ENCODE measurements around the gene SFRP4.
"Not testable (repeated sequence)": the region's sequence is repeated elsewhere in the genome, so short reads cannot be mapped to it uniquely, and the experiment has no call there.

SFRP4 gene

DNA sequence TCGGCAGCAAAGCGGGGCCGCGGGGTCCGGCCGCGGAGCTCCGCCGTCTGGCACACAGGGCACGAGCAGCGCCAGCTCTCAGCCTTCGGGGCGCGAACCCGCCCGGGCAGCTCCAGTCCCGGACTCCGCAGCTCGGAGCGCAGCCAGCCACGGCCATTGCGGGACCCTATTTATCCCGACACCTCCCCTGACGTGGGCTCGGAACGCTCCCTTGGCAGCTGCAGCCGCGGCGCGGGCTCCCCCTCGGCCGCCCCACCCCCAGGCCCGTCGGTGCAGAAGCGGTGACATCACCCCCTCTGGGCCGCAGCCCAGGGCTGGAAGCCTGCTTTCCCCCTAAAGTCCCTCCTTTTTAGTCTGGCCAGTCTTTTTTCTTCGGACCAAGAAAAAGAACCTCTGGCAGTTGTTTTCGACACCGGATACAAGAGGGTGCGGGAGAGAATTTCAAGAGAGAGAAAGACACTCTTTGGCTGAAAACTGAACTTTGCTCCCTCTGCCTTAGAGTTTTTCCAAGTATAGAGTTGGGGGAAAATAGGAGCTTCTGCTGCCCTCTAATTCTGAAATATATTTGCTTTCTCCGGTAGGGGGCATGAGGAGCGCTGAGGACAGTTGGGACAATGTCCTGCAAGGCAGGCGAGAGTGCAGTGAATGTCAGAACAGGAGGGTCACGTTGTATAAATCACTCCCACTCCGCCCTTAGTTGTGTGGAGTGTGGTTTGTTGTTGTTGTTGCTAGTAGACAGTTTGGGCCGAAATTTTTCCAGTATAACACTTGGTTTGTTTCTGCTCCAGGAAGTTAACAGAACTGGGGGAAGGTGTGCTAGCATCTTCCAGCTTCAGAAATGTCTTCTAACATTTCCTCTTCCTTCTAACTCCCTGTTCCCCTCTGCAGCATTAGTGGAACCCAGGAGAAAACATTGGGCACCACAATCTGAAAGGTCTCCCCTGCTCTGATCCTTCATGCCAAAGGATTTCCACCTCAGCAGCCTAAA lies at the start of gene SFRP4:
Gene SFRP4 (minus strand): TSS at position 145 of the 988 bp plus-strand sequence. CDS start 280 bp downstream, outside the sequence.
- FAIRE-seq, result no peak

DNA sequence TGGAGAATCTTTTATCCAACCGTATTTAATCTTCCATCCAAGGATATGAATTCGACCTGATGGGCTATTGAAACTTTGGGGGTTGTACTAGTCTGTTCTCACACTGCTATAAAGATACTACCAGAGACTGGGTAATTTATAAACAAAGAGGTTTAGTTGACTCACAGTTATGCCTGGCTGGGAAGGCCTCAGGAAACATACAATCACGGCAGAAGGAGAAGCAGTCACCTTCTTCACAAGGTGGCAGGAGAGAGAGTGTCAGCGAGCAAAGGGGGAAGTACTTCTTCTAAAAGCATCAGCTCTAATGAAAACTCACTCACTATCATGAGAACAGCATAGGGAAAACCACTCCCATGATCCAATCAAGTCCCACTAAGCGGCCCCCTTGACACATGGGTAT lies 47.6 kb upstream of the SFRP4 start:
- FAIRE-seq, result no peak

DNA sequence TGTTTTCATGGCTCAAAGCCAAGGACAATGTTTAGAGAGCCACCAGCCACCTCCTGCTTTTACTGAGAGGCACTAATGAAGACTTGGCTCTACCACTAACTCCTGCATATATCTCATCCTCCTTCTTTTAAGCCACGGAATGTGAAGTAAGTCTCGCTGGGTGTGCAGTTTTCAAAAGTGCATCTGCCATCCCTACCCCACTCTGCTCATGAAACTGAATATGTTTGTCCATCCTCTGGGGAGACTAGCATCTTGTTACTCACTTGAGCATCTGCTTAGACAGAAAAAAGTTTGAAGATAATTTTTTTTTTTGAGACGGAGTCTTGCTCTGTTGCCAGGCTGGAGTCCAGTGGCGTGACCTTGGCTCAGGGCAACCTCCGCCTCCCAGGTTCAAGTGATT lies 44.6 kb upstream of the SFRP4 start:
- no peak for FAIRE-seq

DNA sequence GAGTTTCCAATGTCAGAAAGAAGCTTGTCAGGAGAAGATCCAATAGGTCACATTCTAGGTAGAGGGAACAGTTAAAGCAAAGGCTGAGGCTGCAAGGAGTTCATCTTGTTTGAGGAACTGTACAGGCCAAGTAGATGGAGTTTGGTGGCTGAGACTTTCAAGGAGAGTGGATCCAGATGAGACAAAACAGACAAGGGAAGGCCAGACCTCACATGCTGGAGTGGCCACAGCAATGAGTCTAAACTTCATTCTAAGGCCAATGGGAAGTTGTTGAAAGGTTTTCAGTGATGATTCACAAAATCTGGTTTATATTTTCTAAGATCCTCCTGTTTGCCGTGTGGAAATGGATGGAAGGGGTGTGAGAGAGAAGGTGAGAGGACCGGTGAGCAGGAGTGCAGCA lies 43.9 kb upstream of the SFRP4 start:
- no peak for FAIRE-seq

DNA sequence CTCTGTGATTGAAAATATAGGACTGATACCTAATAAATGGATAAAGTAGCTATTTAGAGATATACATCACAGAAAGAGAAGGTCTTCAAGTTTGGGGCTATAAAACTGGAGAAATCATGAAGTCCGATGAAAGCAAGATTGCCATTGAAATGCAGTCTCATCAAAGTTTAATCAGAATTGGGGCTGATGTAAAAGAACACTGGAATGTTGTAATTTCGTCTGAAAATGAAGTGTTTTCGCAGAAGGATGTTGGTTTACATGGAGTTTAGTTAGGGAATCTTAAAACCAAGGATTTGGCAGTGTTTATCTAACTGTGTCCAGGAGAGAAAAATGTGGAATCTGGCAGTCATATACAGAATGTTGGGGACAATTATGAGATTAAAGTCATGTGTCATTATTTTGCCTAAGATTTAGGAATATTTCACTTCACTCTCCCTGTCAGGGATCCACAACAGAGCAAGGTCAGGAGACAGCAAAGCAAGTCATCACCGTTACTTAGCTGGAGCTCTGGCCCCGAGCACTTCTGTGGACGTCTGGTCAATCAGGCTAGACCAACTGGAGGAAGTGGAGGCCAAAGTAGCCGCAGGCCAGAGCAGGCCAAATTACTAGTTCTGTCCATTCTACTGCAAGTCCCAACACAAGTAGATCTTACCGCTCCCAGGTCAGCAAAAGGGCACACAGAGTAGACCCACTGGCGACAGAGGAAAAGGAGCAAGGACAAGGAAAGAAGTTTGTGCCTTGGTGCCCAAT lies 40.8 kb upstream of the SFRP4 start:
- FAIRE-seq, result no peak

DNA sequence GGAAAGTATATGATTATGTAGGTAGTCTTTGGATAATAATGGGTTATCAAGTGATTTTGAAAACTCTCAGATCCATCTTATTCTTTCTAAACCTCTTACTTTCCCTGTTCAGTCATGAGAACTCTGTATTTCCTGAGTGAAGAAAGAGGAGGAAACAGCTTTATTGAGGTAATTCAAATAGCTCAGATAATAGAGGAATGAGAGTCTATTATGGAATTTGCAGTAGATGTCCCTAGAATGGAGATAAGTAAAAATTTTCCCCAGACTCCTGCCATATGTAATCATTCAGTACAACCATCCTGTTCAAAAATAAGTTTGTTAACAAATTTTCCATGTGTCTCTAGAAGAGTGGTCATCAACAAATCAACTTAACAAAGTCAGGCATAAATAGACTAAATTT lies 40.2 kb upstream of the SFRP4 start:
- FAIRE-seq, result no peak

DNA sequence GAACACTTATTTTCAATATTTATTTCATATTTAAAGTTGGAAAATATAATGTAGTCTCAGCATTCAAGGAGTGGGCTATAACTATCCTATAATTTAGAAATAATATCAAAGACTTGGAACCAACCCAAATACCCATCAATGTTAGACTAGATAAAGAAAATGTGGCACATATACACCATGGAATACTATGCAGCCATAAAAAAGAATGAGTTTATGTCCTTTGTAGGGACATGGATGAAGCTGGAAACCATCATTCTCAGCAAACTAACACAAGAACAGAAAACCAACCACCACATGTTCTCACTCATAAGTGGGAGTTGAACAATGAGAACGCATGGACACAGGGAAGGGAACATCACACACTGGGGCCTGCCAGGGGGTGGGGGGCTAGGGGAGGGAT lies 37.6 kb upstream of the SFRP4 start:
- FAIRE-seq, result not testable (repeated sequence)

DNA sequence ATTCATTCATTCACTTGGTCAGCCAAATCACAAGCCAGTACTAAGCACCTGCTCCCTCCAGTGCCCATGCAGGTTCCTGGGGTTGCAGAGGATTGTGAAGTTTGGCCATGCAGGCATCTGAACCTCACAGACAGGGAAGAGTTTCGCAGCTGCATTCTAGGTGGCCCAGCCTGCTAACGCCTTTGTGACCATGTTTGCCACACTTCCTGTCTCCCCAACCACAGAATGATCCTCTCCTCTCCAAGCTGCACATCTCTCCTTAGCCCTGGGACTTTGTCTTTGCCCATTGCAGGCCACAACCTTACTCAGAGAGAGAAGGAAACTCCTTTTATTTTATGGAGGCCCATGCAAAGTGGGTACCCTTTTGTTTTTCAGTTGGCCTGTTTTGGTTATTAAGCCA lies 35.6 kb upstream of the SFRP4 start:
- no peak for FAIRE-seq

DNA sequence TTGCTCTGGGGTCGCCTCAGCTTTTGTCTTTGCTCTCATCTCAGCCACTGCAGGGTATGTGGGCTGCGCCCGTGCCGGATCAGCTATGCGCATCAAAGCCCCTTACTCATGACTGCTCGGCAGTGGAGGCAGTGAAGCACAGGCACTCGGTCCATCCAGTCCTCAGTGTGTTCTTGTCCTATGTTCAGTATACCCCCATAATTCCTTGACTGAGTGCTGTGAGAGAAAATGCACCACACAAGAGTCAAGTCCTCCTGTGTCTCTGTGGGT lies 31.3 kb upstream of the SFRP4 start:
- no peak for FAIRE-seq

DNA sequence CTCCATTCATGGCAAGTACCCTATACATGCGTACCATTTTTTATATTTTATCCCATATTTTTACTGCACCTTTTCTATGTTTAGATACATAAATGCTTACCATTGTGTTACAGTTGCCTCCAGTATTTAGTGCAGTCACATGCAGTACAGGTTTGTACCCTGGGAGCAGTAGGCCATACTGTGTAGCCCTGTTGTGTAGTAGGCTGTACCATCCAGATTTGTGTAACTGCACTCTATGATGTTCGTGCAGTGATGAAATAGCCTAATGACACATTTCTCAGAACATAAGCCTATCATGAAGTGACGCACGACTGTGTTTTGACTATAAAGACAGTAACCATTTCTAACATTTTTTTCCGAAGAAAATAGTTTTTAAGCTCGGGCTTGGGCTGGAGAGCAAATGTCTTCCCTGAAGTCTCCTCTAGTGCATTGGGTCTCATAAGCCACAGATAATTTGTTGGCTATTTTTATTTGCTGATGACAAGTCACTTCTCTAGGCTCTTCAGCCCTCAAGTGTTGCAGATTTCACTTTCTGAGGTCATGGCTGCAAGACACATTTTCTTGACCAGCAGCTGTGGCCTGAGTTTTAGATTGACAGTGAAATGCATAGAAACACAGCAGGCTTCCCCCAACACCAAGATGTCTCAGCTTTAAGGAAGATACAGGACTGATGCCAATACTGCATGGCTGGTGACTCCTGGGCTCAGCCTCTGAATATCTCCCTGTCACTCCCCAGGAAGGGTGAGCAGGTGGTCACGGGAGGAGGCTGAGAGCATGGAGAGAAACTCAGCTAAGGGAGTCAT lies 30.7 kb upstream of the SFRP4 start:
- no peak for FAIRE-seq

DNA sequence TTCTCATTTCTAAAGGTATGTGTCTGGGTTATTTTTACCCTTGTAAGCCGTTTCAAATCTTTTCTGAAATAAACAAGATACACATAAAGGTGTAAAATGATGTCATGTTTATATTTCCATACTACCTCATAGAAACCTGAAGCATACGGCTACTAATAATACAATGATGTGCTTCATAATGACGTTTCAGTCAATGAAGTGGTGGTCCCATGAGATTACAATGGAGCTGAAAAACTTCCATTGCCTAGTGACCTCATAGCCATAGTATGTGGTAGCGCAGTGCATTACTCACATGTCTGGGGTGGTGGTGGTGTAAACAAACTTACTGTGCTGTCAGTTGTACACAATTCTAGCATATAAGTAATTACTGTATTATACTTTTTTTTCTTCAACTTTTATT lies 28.7 kb upstream of the SFRP4 start:
- no peak for FAIRE-seq

DNA sequence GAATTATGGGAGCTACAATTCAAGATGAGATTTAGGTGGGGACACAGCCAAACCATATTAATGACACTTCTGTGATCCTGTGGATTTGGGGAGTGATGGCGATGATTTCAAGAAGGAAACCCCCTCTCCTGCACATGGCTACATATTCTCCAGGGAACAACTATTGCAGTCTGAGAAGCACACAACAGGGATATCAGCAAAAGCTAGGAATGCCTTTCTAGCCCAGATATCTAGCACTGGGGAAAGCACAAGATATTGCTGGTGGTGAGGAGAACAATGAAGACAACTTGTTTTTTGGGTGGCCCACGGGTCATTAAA lies 28.1 kb upstream of the SFRP4 start:
- no peak for FAIRE-seq

DNA sequence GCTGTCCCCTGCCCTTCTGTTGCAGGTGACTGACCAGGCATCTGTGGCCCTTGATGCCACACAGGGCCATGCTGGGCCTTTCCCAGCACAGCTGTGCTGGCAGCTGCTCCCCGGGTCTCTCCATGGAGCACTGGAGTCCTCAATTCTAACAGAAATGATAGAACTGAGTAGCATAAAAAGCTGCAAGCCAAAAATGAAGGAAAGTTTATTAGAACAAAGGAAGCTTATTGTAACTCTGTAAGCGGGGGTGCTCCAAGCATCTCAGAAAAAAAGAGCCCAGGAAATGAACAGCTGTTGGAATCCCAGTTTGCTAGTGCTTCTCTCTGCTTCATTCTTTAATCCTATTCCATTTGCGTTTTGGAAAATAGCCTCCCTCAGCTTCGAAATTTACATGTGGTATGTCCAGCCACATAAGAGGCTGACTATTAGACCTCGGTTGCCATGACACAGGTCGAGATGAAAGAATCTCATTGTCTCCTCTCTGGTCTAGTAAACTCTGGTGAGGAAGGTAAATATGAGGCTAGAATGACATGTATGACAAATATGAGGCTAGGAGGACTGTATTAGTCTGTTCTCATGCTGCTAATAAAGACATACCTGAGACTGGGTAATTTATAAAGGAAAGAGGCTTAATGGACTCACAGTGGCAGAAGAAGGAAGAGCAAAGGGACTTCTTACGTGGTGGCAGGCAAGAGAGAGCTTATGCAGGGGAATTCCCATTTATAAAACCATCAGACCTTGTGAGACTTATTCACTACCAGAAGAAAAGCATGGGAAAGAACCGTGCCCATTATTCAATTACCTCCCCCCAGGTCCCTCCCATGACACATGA lies 27.5 kb upstream of the SFRP4 start:
- FAIRE-seq, result no peak

DNA sequence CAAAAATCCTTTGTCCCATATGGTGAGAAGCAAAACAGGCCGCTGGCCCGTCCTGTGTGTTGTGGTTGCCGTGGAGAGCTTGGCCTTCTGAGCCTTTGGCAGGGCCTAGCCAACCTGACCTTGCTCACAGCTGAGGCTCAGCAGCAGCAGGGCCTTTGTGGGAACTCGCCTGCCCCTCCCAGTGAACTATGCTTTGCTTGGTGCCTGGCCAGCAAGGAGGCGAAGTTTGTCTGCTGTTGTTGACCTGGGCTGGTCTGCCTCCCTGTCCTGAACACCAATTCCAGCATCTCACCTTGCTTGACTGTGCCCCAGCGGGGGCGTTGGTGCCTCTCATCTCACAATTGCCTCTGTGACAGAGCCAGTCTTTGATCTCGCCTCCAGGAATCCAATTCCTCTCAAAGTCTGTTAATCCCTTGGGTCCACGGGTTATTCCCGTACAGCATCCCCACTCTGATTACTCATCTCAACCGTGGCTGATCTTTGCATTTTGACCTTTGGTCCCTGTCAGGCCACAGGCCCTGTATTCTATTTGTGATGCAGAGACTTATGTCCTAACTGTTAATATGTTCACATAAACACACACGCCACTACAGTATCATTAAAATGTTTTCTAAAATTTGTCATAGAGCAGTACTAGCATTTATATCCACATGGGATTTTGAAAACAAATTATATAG lies 26.5 kb upstream of the SFRP4 start:
- FAIRE-seq, result no peak

DNA sequence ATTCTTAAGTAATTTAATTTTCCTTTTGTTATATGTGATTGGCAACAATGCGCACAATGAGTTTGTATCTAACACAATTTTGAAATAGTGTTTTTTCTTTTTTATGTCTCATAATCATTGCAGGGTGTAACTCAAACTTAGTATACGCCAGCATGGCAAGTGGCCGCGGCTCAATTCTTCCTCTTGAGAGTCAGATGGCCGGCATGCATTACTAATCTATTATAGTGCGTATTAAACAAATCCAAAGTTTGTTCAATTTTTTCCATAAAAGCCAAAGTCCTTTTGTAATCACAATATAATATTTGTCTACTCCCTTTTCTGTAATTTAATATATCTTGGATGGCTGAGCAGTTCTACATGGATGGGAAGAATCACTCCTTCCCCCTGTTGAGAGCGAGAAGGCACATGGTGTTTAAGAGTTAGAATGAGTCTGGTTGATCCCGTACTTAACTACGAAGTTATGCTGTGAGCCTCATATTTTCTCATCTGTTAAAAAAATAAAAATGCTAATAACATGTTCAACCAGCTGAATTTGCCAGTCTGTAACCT lies 16.5 kb upstream of the SFRP4 start:
- FAIRE-seq, result no peak

DNA sequence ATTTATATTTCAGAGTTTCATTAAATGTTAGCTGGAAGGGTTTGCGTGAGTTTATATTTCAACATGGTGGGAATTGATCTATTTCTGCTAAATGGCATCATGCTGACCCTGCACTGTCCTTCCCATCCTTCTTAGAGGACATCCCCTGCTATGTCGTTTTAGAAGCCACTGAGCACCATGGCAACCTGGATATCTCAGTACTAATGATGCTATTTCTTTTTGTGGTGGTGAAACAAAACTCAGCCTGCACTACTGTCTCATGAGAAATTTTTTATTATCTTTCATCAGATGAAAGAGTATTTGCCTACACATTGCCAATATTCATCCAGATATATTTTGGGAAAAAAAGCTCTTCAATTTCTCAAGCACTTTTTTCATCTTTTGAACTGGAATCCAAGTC lies 15.9 kb upstream of the SFRP4 start:
- FAIRE-seq, result no peak

DNA sequence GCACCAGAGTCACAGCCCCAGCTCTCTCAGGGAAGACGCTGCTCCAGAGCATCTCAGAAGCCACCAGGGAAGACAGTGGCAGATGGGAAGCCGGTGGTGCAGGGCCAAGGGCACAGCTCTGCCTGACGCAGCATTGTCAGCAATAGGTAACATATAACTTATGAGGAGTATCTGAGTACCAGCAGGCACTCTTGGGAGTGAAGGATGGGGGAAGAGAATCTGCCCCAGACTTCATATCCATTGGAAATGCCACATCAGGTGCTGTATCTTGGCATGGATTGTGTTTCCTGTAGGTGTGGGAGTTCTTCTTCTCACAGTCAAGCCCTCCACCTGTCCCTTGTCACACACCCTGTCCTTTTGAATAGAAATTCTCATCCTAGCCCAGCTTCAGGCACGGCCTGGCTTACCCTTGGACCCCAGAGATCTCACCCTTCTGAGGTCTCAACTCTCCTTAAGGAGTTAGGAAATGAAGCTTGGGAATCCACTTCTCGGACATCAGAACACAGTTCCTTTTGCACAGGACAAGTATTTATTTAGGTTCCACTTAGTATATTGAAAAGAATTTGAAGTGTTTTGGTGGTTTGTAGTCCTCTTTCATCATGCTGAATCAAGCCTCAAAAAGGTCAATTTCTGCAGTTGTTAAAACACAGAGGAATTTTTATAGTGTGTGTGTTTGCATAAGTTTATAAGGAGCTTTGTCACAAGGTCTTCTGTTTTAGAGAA lies 13.8 kb upstream of the SFRP4 start:
- no peak for FAIRE-seq

DNA sequence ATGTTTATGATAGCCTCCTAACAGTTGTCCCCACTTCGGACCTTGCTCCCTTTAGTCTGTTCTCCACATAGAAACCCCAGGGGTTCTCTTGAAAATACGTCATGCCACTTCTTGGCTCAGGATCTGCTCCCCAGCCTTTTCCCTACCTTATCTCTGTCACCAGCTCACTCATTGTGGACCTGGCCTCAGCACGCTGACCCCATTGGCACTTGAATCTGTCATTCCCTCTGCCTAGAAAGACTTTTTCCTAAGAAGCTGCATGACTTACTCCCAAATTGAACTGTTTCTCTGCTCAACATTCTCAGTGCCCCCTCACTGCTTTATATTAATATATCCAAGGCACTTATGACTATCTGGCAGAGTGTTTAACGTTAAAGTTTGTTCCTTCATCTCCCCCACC lies 12.3 kb upstream of the SFRP4 start:
- FAIRE-seq, result no peak

DNA sequence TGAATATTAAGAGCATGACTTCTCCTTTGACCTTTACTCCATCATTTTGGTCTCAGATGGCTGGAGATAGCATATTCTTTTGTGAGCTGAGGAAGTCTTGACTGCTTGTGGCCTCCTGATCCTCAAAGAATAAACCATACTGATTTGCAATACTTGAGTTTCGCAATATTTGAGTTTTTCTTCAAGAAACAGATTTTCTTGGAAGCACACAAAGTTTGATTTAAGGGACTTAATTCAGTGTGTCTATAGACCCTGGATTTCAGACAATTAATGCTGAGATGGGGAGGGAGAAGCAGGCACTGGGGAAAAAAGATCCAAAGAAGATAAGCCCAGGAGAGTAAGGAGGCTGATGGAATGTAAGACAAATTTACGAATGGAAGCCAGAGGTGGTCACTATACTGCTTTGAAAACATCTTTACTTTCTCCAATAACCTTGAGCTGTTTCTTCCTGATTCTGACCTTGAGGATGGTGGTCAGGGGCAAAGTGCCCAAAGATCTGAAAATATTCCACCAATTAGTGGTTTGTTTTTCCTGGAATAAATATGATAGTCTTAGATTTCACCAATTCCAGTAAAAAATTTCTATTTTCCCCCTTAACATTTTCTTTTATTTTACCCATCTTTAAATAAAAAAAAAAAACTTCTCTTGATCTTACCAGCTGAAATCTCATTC lies 11.3 kb upstream of the SFRP4 start:
- no peak for FAIRE-seq

DNA sequence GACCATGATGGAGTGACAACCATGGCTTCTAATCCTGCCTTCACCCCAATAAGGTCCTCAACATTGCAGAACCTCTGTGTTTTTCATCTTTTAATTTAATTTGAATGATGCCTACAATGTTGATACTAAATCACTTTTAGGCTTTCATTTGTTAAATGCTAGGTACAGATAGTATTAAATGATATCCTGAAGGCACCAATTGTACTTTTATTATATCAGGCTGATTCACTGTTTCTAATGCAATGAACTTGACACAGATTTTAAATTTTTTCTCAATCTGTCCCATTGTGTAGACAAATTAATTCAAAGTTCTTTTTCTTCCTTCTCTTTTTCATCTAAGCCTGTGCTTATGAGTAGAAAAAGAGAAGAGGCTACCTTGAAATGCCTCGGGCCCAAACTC lies 9.0 kb upstream of the SFRP4 start:
- no peak for FAIRE-seq
